GM21723 (cell line): ENCODE data around the gene CTSW.

Source experiments
- ATAC-seq: cut with Tn5 transposase; IDR thresholded peaks from one replicate; pipeline ENCODE4 v1.9.1; 2021; ENCODE audit warnings: mild to moderate bottlenecking, moderate library complexity; ENCODE audit not compliant: unreplicated experiment

CTSW gene

DNA sequence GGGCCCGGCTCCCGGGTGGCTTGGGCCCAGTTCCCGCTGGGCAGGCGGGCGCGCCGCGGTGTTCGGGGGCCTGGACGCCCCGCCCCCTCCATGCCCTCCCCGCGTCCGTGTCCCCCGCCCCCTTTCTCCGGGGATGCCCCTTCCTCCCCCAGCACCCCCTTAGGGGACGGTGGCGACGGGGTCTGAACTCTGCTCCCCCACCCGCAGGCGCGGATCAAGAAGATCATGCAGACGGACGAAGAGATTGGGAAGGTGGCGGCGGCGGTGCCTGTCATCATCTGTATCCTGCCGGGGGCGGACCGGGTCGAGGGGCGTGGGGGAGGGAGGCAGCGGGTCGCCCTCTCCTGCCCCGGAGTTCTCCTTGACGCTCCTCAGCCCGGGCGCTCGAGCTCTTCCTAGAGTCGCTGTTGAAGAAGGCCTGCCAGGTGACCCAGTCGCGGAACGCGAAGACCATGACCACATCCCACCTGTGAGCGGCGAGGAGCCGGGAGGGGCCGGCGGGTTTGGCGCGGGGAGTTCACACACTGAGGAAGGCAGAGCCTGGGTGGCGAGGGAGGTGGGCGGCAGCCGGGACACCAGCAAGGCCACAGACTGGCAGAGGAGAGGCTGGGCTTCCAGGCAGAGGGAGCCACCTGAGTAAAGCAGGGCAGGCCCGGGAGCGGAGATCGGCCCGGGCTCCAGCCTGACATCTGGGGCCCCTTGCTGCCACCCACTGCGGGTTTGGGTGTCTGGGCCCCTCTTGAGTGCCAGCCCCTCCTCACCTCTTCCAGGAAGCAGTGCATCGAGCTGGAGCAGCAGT, 40.1 kb downstream of the CTSW start:
- ATAC-seq, result peak; percentile 40

DNA sequence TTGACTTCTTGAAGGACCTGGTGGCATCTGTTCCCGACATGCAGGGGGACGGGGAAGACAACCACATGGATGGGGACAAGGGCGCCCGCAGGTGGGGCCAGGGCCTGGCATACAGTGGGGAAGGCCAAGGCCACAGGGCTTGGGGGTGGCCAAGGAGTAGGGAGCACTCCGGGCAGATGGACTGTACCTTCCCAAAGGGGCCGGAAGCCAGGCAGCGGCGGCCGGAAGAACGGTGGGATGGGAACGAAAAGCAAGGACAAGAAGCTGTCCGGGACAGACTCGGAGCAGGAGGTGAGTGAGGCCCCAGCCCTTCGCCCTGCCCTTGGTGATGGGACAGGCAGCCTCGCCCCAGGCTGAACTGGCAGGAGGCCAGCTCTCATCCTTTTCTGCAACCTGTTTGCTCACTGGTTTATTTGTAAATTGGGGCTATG, 40.8 kb downstream of the CTSW start:
- ATAC-seq, result no peak

DNA sequence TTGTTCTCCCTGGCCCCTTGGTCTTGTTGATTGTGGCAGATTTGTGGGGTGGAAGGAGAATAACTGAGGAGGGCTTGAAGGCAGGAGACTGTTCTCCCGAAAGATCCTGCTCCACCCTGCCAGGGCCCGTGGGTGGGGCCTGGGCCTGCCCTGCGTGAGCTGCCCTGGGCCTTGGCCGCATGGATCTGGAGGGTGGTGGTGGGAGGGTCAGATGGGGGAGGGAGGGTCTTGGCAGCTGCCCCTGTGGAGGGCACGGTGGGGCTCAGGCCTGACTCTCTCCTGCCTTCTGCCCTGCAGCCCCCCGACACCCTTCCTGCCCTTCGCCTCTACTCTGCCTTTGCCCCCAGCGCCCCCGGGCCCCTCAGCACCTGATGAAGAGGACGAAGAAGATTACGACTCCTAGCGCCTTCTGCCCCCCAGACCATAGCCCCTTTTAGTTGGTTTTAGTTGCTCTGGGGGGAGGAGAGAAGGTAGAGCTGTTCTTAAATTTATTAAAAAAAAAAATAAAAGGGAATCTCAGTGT, 41.5 kb downstream of the CTSW start:
- ATAC-seq, result no peak

DNA sequence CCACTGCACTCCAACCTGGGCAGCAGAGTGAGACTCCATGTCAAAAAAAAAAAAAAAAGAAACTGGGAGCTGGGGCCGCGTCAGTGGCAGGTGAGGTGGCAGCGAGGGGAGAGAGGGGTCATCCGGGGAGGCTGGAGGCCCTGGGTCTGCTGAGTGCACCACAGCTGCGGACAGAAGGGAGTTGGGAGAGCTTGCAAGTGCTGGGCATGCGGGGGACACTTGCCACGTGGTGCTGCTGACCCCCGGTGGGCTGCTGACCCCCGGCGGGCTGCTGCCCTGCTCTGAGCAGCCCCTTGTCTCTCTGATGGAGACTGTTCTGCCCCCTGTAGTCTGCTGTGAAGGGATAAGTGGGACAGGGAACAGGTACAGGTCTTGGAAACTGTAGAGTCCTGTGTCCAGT, 42.2 kb downstream of the CTSW start:
- ATAC-seq, result no peak

DNA sequence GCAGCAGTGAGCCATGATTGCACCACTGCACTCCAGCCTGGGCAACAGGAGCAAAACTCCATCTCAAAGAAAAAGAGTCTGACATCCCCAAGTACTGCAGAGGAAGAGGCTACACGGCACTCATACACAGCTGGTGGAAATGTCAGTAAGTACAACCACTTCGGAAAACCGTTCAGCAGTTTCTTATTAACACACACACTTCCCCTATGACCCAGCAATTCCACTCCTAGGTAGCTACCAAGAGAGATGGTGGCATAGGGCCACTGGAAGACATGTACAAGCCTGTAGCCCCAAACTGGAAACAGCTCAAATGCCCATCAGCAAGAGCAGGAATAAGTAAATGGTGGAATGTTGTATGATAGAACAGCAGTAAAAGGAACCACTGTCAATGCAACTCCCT, 42.9 kb downstream of the CTSW start:
- no peak for ATAC-seq

DNA sequence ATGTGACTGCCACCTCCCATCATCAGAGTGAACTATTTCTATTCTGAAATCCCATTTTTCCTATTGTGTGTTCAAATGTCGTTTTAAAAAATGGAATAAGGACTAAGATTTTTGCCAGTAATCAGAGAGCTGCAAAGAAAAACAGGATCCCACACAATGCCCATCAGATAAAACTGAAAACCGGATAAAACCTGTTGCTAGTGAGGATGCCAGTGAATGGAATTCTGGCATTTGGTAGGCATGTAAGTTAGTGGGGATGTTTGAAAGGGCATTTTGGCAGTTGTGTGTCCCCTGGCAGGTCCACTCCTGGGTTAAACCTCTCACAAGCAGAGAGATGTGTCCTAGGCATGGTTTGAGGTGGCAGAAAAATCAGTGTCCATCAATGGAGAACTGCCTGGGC, 45.8 kb downstream of the CTSW start:
- no peak for ATAC-seq

DNA sequence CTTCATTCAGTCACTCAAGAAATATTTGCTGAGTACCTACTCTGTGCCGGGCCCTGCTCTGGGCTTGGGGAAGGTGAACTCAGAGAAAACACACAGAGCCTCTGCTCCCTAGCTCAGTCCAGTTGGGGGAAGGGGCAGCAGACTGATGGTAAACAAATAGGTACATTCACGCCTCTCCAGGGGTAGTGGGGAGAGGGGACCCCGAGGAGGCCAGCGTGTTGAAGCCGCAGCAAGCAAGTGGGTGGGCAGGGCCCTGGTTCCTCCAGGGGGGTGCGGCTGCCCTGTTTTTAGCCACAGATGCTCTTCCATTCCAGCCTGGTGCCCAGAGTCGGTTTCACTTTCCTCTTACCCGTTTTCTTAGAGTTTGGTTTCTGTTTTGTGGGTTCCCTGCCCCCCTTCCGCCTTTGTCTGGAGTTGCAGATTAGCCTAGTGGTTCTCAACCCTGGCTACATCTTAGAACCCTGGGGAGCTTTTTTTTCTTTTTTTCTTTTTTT, 48.3 kb downstream of the CTSW start:
- ATAC-seq, result peak; percentile 67

DNA sequence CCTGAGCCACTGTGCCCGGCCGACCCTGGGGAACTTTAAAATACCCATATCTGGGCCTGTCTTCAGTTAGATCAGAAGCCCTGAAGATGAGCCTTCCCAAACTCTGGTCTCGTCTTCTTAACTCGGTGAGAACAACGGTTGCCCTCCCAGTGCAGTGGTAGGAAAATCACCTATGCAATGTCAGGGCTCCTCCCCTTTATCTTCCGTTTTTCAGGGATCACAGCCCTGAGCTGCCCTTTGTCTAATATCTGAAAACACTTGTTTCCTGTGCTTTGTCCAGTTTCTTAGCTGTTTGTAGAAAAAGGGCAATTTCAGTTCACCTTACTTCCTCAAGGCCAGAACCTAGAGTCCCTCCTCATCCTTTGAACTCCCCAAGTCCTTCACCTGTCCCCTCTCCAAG, 49.0 kb downstream of the CTSW start:
- ATAC-seq, result no peak

DNA sequence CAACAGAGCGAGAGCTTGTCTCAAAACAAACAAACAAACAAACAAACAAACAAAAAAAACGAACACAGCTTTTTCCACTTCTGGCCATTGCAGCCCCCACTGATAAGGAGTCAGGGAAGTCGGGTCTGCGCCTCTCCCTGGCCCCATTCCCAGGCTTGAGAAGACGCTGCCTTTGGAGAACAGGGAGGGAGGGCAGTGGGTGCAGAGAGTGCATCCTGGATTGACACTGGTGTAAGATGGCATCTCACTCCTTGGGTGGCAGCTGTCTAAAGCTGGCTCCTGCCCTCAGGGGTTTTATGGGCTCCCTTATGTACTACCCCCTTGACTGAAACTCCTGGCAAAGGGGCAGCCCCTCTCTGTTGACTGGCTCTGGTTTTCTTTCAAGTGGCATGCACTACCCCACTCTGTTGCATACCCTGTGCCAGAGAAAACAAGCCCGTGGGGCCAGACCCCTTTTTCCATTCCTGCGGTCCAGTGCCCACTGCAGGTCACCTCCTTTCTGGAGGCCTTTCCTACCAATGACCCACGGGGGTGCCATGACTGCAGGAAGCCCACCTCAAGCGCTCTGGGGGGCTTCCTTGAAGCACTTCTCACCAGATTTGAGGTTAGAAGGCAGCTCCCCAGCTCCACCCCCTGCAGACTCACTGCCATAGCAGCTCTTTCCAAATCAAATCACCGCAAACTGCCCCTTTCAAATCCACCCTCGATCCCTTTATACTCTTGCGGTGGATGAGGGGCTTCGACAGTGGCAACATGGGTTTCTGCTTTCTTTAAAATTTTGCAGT, 52.3 kb downstream of the CTSW start:
- ATAC-seq, result no peak

DNA sequence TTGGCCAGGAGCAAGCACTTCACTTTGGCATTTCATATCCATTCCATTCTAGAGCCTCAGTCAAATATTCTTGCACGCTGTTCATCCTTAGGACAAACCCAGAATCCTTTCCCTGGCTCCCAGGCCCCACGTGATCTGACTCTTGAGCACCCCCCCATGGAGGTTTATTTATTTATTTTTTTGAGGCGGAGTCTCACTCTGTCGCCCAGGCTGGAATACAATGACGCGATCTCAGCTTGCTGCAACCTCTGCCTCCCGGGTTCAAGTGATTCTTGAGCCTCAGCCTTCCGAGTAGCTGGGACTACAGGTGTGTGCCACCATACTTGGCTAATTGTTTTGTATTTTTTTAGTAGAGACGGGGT, 52.9 kb downstream of the CTSW start:
- no peak for ATAC-seq
